CD1c-positive myeloid dendritic cell (primary cell): ENCODE results near the gene HEATR5B.
"Not testable (repeated sequence)": the region's sequence is repeated elsewhere in the genome, so short reads cannot be mapped to it uniquely, and the experiment has no call there.

ENCODE experiments used
- DNase-seq: peaks from one replicate; pipeline ENCODE4 v3.0.0-alpha.2; 2016; ENCODE audit errors: extremely low spot score

HEATR5B gene

DNA sequence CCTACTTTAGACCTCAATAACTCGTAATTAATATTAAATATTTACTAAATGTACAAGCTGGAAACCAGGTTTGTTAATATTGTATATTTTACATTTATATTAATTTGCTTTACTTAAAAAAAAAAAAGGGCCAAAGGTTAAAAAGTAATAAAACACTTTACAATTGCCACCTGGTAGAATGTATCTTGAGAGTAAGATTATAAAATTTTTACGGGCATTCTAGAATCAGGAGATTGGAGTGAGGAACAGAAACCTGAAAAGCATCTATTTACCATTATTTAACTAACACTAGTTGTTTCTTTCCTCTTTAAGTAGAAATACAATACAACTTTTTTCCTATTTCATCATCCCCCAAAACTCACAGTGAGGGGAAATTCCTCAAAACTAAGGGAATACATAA, 102.3 kb downstream of the HEATR5B start:
- no peak for DNase-seq

DNA sequence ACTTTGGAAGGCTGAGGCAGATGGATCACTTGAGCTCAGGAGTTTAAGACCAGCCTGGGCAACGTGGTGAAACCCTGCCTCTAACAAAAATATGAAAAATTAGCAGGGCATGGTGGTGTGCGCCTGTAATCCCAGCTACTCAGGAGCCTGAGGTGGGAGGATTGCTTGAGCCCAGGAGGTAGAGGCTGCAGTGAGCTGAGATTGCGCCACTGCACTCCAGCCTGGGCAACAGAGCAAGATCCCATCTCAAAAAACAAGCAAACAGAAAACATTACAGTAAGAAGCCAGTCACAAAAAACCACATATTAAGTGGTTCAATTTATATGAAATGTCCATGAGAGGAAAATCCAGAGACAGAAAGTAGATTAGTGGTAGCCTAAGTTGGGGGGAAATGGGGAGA, 105.2 kb downstream of the HEATR5B start:
- not testable (repeated sequence) for DNase-seq

DNA sequence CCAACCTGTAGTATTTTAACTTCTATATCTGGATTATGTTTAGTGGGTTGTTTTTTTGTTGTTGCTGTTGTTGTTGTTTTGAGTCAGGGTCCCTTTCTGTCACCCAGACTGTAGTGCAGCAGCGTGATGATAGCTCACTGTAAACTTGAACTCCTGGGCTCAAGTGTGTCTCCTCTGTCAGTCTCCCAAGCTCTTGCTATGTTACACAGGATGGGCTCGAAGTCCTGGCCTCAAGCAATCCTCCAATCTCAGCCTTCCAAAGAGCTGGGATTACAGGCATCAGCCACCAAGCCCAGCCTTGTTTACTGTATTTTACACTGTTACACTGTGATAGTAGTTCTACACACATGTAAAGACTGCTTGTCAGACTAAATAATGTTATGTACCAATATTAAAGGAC, 108.1 kb downstream of the HEATR5B start:
- no peak for DNase-seq

DNA sequence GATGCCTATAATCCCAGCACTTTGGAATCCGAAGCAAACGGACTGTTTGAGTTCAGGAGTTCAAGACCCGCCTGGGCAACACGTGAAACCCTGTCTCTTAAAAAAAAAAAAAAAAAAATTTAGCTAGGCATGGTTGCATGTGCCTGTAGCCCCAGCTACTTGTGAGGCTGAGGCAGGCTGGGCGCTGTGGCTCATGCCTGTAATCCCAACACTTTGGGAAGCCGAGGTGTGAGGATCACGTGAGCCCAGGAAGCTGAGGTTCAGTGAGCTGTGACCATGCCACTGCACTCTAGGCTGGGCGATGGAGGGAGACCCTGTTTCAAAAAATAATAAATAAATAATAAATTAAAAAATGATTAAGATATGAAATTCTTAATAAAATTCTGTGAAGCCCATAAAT, 108.9 kb downstream of the HEATR5B start:
- no peak for DNase-seq

DNA sequence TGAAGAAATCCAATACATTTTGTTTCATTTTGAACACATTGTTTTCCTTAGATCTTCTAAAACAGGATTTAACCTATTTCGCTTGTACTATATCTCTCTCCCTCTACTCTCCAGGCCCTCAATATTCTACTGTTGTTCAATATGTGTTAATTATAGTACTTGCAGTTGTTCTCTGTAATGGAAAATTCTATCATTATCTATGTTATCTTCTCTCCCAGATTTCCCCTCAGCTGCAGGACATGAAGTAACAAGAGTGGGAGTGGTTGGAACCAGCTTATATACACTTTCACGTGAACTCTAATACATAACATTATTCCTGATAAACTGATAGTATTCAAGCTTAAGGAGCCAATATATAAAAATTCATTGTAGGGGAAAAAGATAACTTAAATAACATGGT, 110.9 kb downstream of the HEATR5B start:
- no peak for DNase-seq

DNA sequence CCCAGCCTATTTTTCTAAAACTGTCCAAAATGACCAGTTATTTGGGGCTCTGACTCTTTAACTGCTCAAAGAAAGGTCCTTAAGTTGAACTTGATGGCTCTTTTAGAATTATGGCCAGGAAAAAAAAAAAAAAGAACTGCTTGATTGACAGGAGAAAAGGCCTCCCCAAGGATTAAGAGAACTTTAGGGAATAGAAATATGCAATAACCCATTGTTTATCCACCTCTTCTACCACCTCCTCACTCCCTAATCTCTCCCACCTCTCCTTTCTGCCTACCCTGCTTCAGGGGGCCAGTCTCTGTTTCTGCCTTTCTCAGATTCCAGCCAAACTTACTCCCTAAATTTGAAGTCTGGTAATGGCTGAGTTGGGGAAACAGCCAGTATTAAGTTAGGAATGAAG, 112.2 kb downstream of the HEATR5B start:
- DNase-seq: no peak

DNA sequence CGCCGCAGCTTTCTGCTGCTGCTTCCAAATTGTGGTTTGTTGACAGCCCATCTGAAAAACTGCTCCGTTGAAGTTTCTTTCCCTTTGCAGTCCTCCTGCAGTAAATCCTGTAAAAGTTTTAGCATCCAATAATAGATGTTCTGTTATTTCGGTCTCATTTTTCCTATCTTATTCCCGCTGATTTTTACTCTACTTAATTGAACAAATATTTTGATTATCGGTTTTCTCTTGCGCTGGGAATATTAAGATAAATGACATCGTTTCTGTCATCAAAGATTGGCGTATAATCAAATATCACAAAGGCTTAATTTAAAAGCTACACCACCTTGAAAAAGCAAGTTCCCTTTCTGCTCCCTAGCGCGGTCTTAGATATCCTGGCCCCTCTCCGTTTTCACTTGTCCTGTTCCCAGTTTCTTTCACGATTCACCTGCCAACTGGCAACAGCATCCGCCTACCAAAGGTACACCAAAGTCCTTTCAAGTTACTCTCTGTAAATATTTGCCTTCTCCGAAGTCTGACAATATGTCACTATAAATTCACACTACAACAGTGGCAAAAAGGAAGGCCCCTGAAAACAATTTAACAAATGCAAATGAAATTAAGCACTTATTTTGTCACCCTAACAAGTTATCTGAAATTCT, 116.8 kb downstream of the HEATR5B start:
- peak; percentile 6 for DNase-seq

DNA sequence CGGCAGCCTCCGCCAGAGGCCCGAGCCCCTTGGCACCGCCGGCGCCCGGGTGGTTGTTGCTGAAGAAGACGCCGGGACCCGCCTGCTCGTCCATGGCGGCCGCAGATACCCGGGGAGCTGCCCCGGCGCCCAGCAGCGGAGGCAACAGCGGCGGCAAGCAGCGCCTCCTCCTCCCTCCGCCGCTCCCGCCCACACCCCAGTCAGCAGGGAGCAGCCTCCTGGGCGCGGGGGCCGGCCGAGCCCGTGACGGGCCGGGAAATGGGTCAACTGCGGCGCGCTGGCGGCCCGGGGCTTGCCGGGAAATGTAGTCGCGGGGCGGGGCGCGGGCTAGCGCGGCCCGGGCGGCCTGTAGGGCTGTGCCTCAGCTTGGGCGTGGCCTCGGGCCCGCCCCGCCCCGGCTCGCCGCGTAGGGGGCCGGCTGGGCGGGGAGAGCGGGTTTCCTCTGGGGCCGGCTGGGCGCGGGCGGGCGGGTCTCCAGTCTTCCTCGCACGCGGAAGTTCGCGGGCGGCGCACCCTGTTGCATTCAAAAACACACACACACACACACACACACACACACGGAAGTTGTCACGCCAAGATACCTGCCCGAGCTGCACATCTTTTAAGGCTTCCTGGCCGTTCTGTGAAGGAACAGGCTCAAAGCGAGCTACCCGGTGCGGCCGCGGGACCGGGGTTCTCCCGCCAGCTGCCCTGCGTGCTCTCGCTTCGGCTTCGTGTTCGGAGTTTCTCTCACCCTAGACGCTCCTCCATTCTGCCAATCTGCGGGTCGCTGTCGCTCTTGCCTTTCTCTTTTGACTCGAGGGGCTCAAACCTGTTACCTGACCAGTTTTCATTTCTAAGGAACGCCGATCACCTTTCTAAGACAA, 117.6 kb downstream of the HEATR5B start, which contains the start of gene STRN:
Gene STRN, minus strand, starts transcription at position 167 of the 866 bp plus-strand sequence. Its CDS starts 73 bp downstream, at position 94.
- DNase-seq: peak; percentile 99

DNA sequence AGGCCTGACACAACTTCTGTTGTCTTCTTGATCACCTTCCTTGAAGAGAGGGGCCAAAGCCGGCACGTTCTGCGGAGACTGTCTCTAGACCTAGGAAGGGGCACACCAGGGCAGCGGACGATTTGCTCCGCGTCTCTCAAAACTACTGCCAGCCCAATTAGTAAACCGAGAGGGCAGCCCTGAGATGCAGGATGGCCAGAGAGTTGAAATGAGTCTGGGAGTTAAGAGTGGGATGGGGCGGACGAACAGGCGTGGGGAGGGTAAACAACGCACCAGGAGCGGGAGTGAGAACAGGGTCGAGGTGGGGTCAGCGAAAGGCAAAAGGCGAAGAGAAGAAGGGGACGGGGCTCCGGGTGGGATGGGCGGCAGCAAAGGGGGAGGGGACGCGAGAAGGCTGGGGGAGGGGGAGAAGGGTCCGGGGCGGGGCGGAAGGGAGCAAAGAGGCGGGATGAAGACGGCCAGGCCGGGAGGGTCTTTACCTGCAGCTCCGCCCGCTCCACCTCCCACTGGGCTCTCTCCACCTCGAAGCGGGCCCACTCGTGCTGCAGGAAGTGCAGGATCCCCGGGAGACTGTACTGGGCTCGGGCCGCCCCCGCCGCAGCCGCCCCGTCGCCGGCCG, 118.3 kb downstream of the HEATR5B start:
- no peak for DNase-seq

DNA sequence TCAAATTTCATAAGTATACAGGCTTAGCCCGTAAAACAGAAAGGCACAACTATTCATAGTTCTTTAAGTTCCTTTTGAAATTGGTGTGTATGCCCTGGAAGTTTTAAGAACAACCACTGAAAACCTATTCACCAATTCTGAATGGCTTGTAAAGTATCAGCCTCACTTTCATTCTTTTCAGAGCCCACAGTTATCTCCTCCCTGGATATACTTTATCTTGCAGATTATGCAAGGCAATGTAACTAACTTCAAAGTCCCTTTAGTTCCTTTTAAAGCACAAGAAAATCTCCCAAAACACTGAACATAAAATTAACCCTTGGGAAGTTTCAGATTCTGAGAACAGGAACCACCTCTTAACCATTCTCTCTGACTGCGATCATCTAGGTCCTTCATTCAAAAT, 119.0 kb downstream of the HEATR5B start:
- peak; percentile 13 for DNase-seq

DNA sequence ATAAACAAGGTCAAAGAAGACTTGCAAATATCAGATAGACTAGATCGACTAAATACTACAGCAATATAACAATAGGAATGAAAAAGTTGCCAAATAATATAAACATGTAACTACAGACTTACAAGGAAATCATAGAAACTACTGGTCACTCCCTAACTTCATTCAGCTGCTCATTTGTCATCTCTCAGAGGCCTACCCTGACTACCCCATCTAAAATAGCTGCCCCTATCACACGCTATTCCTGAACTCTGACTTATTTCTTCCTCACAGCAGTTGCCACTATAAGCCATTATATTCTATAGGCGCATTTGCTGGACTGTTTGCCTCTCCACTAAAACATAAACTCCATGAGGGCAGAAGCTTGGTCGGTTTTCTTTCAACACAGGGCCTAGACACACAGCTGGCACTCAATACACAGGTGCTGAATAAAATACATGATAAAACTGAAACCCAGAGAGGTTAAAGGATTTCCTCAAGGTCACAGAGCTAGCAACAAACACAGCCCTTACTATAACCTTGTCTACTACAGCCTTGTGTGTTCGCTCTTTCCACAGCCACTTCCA, 119.6 kb downstream of the HEATR5B start:
- no peak for DNase-seq

DNA sequence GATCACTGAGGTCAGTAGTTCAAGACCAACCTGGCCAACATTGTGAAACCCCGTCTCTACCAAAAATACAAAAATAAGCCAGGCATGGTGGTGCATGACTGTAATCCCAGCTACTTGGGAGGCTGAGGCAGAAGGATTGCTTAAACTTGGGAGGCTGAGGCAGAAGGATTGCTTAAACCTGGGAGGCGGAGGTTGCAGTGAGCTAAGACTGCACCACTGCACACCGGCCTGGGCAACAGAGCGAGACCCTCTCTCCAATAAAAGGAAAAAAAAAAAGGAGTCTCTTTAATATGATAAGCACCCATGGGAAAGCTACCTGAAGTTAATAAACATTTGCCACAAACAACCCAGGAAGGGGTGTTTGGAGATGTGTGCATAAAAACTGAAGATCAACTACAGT, 120.4 kb downstream of the HEATR5B start:
- DNase-seq: no peak

DNA sequence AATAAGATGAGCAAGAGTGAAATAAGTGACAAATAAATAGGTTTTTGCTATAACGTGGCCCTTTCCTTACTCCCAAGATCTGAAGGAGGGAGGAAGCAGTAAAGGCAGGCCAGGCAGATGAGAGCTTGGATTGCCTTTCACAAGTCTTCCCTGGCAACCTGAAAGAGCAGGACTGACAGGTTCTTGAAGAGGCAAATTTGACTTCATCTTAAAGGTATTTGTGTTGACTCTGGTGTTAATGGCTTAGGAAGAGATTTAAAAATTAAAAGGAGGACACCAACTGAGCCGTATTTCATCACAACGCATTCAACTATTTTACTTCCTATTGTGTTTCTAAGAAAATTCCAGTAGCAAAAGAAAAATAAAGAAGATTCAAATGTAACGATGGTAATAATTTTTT, 121.1 kb downstream of the HEATR5B start:
- DNase-seq: no peak

DNA sequence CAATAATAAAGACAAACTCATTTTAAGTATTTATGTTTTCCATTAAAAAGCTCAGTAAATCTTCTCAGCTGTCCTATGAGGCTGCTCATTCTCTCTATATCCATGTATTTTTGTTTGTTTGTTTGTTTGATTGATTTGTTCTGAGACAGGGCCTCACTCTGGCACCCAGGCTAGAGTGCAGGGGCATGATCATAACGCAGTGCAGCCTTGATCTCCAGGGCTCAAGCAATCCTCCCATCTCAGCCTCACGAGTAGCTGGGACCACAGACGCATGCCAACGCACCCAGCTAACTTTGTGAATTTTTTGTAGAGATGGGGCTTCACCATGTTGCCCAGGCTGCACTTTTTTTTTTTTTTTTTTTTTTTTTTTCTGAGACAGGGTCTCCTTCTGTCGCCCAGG, 123.4 kb downstream of the HEATR5B start:
- no peak for DNase-seq

DNA sequence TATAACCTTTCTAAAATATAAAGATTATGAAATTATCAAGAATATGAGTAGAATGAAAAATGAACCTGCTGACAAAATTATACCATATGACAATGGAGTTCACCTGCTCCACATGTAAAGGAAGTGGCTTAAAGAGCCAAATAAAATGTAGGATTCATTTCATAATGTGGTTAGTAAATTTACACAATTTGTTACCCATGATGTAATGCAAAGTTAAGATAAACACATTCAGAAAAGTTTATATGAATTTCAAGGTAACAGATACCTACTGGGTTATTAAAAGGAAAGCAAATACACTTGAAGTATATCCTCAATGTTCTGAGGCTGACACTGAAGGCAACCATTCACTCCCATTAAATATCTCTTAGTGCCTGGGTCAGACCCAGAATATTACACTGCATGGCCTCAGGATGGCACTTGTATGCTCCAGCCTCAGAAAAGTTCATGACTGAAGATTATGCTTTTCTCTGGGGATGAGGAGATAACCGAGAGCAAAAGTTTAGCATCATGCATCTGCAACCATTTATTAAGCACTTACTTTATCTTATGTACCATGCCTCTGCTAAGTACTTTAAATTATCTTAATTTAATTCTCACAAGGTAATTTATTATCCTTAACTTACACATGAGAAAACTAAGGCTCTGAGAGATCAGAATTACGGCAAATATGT, 124.0 kb downstream of the HEATR5B start:
- no peak for DNase-seq

DNA sequence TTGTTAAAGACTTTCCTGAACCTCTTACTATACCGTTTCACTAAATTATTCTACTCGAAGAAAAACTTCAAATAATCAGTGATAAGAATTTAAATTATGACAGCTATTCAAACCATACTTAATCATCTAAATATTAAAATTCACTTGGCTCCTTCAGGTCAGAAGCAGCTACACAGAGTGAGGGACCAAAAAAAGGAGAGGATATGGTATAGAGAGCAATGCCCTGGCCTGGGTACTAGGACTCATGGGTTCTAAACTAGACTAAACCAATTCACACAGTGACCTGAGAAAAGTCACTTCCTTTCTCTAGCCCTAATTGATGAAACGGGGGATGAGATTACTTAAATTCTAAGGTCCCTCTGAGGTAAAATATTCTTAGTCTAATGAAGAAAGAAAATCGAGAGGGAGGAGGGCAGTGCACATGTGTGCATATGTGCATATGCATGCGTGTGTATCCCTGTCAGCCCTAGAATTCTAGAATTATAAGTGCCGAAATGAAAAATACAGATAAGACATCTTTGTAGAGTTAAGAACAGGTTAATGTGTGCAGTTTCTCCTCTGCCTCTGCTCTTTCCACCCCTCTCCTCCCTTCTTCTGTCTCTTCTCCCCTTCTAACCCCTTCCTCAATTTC, 129.1 kb downstream of the HEATR5B start:
- no peak for DNase-seq

DNA sequence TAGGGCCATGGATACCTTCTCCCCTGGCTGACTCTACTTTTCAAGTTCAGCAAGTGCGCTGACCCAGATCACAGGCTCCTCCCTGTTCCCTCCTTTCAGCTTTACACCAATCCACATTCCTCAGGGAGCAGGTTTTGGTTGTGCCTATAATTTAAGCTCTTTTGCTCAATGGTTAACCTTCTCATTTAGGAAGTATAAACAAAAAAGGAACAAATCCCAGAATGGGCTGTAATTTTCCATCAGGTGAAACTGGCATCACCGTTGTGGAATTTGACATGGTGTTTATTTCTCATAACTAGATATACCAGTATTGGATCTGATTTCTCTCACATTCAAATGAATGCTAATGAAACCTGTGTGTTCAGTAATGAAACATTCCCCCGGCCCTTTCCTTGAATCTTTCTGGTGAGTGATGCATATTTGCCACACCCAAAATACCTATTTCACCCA, 131.4 kb downstream of the HEATR5B start:
- DNase-seq: no peak

DNA sequence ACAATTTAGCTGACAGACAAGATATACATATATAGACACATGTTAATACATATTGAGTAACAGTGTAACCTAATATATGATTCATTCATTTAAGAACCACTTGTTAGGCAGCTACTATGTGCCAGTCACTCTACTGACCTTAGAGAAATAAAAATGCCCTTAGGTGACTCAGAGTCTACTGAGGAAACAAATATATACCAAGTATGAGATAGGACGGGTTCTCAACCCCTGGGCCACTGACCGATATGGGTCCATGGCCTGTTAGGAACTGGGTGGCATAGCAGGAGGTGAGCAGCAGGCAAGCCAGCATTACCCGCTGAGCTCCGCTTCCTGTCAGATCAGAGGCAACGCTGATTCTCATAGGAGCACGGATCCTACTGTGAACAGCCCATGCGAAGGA, 132.6 kb downstream of the HEATR5B start:
- no peak for DNase-seq

DNA sequence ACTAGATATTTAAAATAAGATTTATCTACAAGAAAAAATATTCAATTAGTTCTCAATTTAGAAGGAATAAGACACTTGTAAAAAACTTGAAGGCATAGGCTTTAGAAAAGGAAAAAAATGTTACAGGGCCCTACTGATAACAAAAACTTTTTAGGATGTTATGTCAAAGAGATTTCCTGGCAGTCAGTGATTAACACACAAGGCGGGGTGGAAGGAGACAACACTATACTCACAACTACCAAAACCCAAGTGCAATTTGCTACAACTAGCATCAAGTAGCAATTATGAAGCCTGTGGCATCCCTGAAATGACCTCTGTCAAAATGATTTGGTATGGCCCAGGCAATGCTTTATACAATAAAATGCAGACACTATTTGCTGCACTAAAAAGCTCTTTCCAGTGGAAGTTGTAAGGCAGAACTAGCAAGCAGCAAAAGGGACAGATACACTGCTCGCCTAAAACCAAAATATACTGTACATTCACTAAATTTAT, 133.1 kb downstream of the HEATR5B start:
- DNase-seq: no peak

DNA sequence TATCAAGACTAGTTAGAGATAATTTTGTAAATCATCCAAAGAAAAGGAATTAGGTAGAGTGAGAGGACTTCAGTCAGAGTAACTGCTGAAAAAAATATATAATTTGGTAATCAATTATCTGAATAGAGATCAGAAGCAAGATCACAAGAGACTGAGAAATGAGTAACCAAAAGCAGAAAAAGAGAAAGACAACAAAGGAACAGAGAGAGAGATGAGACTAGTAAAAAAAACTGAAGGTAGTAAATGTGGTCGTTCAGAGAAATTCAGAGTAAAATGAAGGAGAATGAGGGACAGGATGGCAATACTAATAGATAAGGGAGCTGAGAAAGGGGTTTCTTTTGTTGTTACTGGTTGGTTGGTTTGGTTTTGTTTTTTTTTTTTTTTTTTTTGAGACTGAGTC, 134.3 kb downstream of the HEATR5B start:
- no peak for DNase-seq

DNA sequence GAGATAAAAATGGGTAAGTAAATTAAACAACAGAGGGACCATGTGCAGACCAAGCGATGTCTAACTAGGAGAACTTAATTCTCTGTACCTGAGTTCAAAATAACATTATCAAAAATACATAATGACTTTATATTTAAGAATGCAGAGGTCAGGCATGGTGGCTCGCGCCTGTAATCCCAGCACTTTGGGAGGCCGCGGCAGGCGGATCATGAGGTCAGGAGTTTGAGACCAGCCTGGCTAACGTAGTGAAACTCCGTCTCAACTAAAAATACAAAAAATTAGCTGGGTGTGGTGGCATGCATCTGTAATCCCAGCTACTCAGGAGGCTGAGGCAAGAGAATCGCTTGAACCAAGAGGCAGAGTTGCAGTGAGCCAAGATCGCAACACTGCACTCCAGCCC, 138.9 kb downstream of the HEATR5B start:
- DNase-seq: not testable (repeated sequence)
